SU-DHL-6 (cell line): ENCODE data around the gene KIAA2012.

ENCODE experiments used
- H2AFZ ChIP-seq: fragments of 200-600 bp; sonication (generic); 2 replicates; pipeline ENCODE4 v1.6.1; 2014; ENCODE audit warnings: low read depth, mild to moderate bottlenecking, moderate library complexity, mixed read lengths, antibody characterized with exemption, low read length; ENCODE audit not compliant: severe bottlenecking
- H3F3A ChIP-seq: fragments of 200-600 bp; shearing (Covaris generic); 2 replicates; pipeline ENCODE4 v1.6.0; 2016; ENCODE audit warnings: antibody characterized with exemption, mild to moderate bottlenecking; ENCODE audit not compliant: insufficient read depth
- H3K27ac ChIP-seq: fragments of 200-600 bp; sonication (generic); 2 replicates; pipeline ENCODE4 v1.5.1; 2016; ENCODE audit warnings: low read depth, mild to moderate bottlenecking, low read length, moderate library complexity, mixed read lengths
- H3K27me3 ChIP-seq: fragments of 200-600 bp; sonication (generic), shearing (Covaris generic); 2 replicates; pipeline ENCODE4 v1.6.0; 2014; ENCODE audit warnings: mild to moderate bottlenecking, low read length
- H3K36me3 ChIP-seq: fragments of 200-600 bp; sonication (generic); 2 replicates; pipeline ENCODE4 v1.6.1; 2014; ENCODE audit warnings: mild to moderate bottlenecking, low read length, mixed read lengths
- H3K4me2 ChIP-seq: fragments of 300-600, 200-600 bp; shearing (Covaris generic), sonication (generic); 2 replicates; pipeline ENCODE4 v1.6.0; 2014; ENCODE audit warnings: low read length, low read depth, mild to moderate bottlenecking; ENCODE audit not compliant: poor library complexity, severe bottlenecking
- H3K4me3 ChIP-seq: fragments of 200-600 bp; sonication (generic); 2 replicates; pipeline ENCODE4 v1.5.1; 2014; ENCODE audit warnings: antibody characterized with exemption, low read length, mild to moderate bottlenecking, mixed read lengths; ENCODE audit not compliant: insufficient read depth, poor library complexity, severe bottlenecking
- H3K79me2 ChIP-seq: fragments of 200-600 bp; sonication (generic); 2 replicates; pipeline ENCODE4 v1.6.1; 2014; ENCODE audit warnings: mild to moderate bottlenecking, low read length, moderate library complexity; ENCODE audit not compliant: insufficient read depth
- H3K9ac ChIP-seq: fragments of 200-600 bp; sonication (generic); 2 replicates; pipeline ENCODE4 v1.7.0; 2014; ENCODE audit warnings: mild to moderate bottlenecking, low read length
- H3K9me2 ChIP-seq: fragments of 200-600 bp; sonication (generic); replicated peaks from 2 replicates; pipeline ENCODE4 v1.6.1; 2014; ENCODE audit warnings: low read length; ENCODE audit not compliant: insufficient read depth
- H3K9me3 ChIP-seq: fragments of 200-600 bp; sonication (generic); 2 replicates; pipeline ENCODE4 v1.6.1; 2014; ENCODE audit warnings: low read length, mixed read lengths; ENCODE audit not compliant: insufficient read depth
- H4K20me1 ChIP-seq: fragments of 200-600 bp; sonication (generic); 2 replicates; pipeline ENCODE4 v1.6.1; 2014; ENCODE audit warnings: low read depth, mild to moderate bottlenecking, antibody characterized with exemption, low read length, moderate library complexity, mixed read lengths
- CTCF ChIP-seq: fragments of 200-600 bp; sonication (generic); IDR thresholded peaks from one replicate; pipeline ENCODE4 v1.5.1; 2017; ENCODE audit warnings: antibody characterized with exemption, mild to moderate bottlenecking, low read length, moderate library complexity; ENCODE audit not compliant: insufficient read depth, poor library complexity, severe bottlenecking
- EZH2phosphoT487 ChIP-seq: fragments of 200-600 bp; sonication (generic), shearing (Covaris generic); conservative IDR thresholded peaks from 2 replicates; pipeline ENCODE4 v1.6.1; 2018; ENCODE audit warnings: mild to moderate bottlenecking, antibody characterized with exemption, low read length, moderate library complexity, mixed read lengths

KIAA2012 gene

GRCh38 chr2:202120828-202121227 lies 47.8 kb downstream of the KIAA2012 start:
- Histone ChIP-seq H3K9ac (no peak overlapping the region), H3K36me3 (no peaks in the 10 kb centered on the region), H3K27me3 (no peaks in the 10 kb centered on the region), H3K9me2 (no peaks in the 10 kb centered on the region), H3K4me3 (no peak overlapping the region), H3K4me2 (no peak overlapping the region), H3K9me3 (no peaks in the 10 kb centered on the region), H3K79me2 (no peaks in the 10 kb centered on the region), H4K20me1 (no peaks in the 10 kb centered on the region), H2AFZ (no peak overlapping the region), H3F3A (no peaks in the 10 kb centered on the region), H3K27ac (no peak overlapping the region)
- no peak for TF ChIP-seq CTCF
- no peak for TF ChIP-seq EZH2phosphoT487

GRCh38 chr2:202121532-202122162 lies 48.6 kb downstream of the KIAA2012 start:
- Histone ChIP-seq H3F3A (no peaks in the 10 kb centered on the region), H4K20me1 (no peaks in the 10 kb centered on the region), H3K9me3 (no peaks in the 10 kb centered on the region), H3K4me2 (no peak overlapping the region), H3K9me2 (no peaks in the 10 kb centered on the region), H3K79me2 (no peaks in the 10 kb centered on the region), H3K4me3 (no peak overlapping the region), H3K27me3 (no peaks in the 10 kb centered on the region), H3K27ac (no peak overlapping the region), H3K9ac (no peak overlapping the region), H2AFZ (no peak overlapping the region), H3K36me3 (no peaks in the 10 kb centered on the region)
- TF ChIP-seq CTCF (no peak), EZH2phosphoT487 (no peak)

GRCh38 chr2:202122163-202122540 lies 49.1 kb downstream of the KIAA2012 start:
- no peaks in the 10 kb centered on the region for H3K36me3 ChIP-seq
- no peaks in the 10 kb centered on the region for H3K27me3 ChIP-seq
- H4K20me1 ChIP-seq, result no peaks in the 10 kb centered on the region
- no peak overlapping the region for H2AFZ ChIP-seq
- no peak overlapping the region for H3K9ac ChIP-seq
- no peaks in the 10 kb centered on the region for H3F3A ChIP-seq
- H3K4me3 ChIP-seq, result no peak overlapping the region
- no peak overlapping the region for H3K4me2 ChIP-seq
- TF ChIP-seq CTCF (no peak), EZH2phosphoT487 (no peak)
- no peaks in the 10 kb centered on the region for H3K79me2 ChIP-seq
- H3K9me3 ChIP-seq, result no peaks in the 10 kb centered on the region
- no peaks in the 10 kb centered on the region for H3K9me2 ChIP-seq
- no peak overlapping the region for H3K27ac ChIP-seq
